K562 (cell line): Measurements from ENCODE around the gene CERS6.

ENCODE experiments used
- CTCF ChIP-seq, 3 experiments: IDR thresholded peaks in 2 of 3; conservative IDR thresholded peaks in 1 of 3; 2 replicates each; pipeline ENCODE4 v1.5.1; 2011 to 2012; ENCODE audit warnings: low read length in 3 of 3, mild to moderate bottlenecking in 3 of 3, control low read depth in 2 of 3, improper control_type of control experiment in 1 of 3, inconsistent platforms in 1 of 3, low read depth in 1 of 3, mixed read lengths in 1 of 3, moderate library complexity in 1 of 3; ENCODE audit not compliant: insufficient read depth in 2 of 3
- GTF2F1 ChIP-seq: IDR thresholded peaks from 2 replicates; pipeline ENCODE4 v1.6.1; 2011; ENCODE audit warnings: low read depth, low read length, improper control_type of control experiment
- RBFOX2 ChIP-seq: fragments of 200-400 bp; formaldehyde crosslinking; IDR thresholded peaks from 2 replicates; pipeline ENCODE4 v1.6.1; 2017; ENCODE audit warnings: low read depth, mild to moderate bottlenecking, low read length, moderate library complexity

GRCh38 chr2:168643979-168644378 lies 187.9 kb downstream of the CERS6 start:
- TF ChIP-seq GTF2F1 (no peak), RBFOX2 (no peak), CTCF (IDR thresholded peaks at IDR 0.05 in 2 of 3, conservative IDR thresholded peaks at IDR 0.05 in 1 of 3; ENCODE audit: insufficient read depth in 2 of 3, low read depth in 1 of 3, low read length in 3 of 3) (no peak)
